Occipital lobe (tissue), 2 donors: ENCODE data around the gene KRT81. TPM values are rescaled to one million over a fixed set of nuclear protein-coding genes. Genes with fewer than 3 reads are reported as not detected.
"Not testable (repeated sequence)": the region's sequence is repeated elsewhere in the genome, so short reads cannot be mapped to it uniquely, and the experiment has no call there.

Experiments
- DNase-seq: peaks from one replicate; lab custom pipeline; 2025; lab: John Stamatoyannopoulos, UW
- total RNA-seq: library from RNA; depleted of rRNA; stranded (reverse); fragments of >200 nt; gene quantifications from one replicate; pipeline ENCODE4 v1.2.3, GENCODE V29; 2014

Gene KRT81
- total RNA-seq, 1 donor from 2014 or later, result not detected

DNA sequence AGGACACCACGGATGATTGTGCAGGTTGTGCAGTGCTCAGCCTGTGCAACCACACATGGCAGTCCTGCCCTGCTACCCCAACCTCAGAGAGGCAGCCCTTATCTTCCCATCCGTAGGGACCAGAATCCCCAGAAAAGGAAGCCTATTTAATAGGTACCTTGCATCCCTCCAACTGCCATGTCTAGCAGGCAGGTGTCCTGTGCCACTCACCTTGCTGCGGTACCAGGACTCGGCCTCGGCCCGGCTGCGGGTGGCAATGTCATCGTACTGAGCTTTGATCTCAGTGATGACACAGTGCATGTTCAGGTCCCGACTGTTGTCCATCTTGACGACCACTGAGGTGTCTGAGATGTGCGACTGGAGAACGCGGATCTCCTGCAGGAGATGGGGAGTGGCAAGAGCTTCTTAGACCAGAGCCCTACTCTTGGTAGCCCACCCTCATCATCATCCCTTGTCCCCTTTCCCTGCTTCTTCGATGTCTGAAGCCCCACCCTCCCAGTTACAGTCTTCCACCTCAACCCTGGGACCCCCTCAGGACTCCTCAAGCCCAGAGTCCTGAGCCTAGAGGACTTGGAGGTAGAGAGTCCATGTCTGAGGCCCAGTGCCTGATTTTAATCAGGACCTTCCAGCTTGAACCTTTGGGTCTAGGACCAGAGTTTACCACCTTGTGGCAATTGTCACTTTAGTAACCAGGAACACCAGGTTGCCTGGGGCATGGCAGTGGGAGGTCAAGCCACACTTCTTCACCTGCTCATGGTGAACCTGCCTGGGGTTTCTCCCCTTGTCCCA lies 37.7 kb downstream of the KRT81 start:
- DNase-seq, result no peak

DNA sequence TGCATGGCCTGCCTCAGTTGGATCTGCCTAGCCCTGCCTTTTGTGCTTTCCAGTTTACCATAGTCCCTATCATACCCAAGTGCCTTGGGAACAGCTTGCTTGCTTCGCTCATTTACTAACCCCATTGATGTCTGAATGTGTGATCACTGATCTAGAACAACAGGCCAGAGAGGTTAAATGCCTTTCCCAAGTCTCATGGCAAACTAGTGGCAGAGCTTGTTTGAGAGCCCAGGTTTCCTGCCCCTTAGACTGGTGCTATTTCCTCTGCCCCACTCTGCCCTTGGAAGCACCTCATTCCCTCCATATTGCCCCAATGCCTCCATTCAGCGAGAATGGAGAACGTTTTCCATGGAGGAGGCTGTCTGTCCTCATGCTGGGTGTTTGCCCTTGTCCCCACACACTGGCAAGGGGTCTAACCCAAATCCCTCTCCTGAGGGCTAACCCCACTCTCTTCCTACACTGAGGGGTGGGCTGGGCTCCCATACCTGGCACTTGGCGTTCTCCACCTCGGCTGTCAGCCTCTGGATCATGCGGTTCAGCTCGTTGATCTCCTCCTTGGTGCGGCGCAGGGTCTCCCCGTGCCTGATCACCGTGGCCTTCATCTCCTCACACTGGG lies 38.5 kb downstream of the KRT81 start:
- no peak for DNase-seq

DNA sequence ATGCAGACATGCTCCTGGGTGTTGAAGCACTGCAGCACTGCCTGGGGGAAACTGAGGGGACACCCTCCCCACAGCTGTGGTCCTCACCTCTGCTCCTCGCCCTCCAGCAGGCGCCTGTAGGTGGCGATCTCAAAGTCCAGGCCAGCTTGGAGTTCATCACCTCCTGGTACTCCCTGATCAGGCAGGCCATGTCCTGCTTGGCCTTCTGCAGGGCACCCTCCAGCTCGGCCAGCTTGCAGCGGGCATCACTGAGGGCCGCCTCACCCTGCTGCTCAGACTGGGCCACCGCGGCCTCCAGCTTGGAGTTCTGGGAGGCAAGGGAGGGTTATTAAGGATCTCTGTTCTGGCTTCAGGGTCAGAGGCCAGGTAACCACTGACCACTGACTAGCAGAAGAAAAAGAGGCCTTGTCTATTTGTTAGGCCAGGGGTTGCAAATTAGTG lies 39.1 kb downstream of the KRT81 start:
- DNase-seq, result not testable (repeated sequence)

- no peak for DNase-seq
Observed at GRCh38 chr12:52251367-52252051, 39.8 kb downstream of the KRT81 start.

- DNase-seq, result no peak
Observed at GRCh38 chr12:52250048-52250990, 41.0 kb downstream of the KRT81 start.

DNA sequence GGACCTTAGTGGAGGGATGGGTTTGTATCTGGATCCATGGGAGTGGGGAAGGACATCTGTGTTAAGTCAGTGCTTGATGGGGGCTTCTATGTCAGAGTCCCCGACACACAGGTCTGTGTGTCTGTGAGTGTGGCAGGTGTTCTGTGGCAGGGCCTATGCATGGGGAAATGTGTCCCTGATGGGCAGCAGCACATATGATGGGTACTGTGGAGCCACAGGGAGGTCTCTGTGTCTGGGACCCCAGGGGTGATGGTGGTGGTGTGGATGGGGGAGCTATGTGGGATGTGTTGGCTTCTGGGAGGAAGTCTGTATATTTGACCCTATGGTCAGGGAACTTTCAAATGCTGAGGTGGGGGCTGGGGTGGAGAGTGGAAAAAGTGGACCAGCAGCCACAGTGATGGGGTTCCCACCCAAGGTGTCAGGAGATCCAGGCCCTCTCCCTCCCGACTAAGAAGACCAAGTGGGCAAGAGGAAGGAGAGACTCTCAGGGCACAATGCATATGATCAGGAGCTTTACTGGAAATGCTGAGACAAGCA lies 41.8 kb downstream of the KRT81 start:
- DNase-seq, result no peak

DNA sequence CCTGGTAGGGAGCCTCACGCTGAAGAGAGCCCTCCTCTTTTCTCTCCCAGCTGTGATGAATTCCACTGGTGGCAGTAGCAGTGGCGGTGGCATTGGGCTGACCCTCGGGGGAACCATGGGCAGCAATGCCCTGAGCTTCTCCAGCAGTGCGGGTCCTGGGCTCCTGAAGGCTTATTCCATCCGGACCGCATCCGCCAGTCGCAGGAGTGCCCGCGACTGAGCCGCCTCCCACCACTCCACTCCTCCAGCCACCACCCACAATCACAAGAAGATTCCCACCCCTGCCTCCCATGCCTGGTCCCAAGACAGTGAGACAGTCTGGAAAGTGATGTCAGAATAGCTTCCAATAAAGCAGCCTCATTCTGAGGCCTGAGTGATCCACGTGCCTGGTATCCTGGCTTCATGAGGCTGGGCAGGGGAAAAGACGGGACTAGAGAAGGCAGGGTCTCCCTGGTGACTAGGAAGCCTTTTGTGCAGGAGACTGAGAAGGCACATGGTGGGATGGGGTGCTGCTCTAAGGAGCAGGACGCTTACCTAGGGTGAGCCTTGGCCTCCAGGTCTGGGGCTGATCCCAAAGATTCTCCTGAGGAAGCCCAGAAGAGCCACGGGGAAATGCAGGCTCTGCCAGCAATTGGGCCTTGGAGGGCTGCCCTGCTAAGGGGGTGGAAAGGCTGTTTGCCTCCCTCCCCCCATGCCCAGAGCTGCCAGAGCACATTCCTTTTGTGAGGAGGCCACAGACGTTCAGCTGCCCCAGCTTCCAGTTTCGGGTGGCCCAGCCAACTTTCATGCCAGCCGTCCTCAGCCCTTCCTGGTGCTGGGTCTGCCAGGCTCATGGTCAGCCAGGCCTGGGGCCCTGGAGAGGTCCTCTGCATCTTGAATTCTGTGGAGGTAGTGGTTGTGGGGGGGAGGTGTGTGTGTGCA lies 42.5 kb downstream of the KRT81 start:
- no peak for DNase-seq

DNA sequence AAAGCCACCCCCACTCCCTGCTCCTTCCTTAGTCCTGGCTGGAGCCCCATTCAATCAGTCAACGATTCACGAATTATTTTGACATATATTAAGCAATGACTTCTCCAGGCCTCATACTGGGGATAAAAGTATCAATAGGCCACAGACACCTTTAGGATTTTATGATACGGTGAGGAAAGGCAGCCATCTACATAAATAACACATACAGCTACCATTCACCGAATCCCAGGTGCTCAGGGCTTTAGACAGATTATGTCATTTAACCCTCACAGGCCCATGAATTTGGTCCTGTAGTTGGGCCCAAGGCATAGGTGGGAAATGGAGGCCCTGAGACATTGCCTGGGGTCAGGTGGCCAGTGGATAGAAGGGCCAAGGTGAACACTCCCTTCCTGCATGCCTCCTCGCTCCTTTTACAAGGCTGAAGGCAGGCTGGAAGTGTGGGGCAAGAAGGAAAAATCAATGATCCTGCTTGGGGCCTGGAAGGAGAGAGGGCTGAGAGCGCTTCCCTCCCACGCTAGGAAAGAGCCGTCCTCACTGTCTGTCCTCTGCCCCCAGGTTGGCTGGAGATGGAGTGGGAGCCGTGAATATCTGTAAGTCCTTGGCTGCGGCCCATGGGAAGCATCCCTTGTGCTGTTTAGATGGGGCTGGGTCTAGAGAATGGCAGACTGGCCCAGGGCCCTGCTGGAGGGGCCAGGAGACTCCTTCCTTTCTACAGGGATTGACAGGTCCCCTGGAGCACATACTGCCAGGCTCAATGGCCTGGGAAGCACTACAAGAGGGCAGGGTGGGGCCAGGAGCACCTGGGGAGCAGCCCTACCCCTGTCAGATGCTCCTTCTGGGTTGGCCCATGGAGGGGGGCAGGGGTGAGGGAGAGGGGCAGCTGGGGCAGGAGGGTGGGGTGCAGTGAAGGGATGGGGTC lies 43.5 kb downstream of the KRT81 start:
- DNase-seq, result no peak

GRCh38 chr12:52246720-52247621 lies 44.4 kb downstream of the KRT81 start:
- no peak for DNase-seq

DNA sequence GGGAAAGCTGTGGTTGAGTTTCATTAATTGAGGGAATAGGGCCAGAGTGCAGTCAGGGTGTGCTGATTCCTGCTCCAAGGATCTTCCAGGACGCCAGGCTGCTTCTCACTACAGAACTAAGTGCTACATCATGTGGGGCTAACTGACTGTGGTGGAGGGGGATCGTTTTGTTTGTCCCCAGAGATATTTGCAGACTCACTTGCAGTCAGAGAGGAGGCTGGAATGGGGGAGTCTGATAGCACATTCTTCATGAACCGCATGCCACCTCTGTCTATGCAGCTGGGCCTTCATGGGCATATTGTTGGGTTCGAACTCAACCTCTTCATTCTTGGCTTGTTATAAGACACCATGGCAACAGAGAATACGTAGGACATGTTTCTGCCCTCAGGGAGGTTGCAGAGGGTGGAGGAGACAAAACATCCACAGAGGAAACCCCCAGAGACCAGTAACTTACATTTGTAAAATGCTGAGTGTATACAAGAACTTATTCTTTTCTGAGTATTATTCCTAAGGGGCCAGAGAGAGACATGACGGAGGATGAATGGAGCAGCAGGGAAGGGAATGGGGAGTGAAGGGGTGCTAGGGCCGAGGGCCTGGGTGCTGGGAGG lies 45.3 kb downstream of the KRT81 start:
- no peak for DNase-seq

- DNase-seq, result no peak
Observed at GRCh38 chr12:52245259-52245961, 45.9 kb downstream of the KRT81 start.

- DNase-seq, result no peak
Observed at GRCh38 chr12:52244615-52244994, 46.7 kb downstream of the KRT81 start.

DNA sequence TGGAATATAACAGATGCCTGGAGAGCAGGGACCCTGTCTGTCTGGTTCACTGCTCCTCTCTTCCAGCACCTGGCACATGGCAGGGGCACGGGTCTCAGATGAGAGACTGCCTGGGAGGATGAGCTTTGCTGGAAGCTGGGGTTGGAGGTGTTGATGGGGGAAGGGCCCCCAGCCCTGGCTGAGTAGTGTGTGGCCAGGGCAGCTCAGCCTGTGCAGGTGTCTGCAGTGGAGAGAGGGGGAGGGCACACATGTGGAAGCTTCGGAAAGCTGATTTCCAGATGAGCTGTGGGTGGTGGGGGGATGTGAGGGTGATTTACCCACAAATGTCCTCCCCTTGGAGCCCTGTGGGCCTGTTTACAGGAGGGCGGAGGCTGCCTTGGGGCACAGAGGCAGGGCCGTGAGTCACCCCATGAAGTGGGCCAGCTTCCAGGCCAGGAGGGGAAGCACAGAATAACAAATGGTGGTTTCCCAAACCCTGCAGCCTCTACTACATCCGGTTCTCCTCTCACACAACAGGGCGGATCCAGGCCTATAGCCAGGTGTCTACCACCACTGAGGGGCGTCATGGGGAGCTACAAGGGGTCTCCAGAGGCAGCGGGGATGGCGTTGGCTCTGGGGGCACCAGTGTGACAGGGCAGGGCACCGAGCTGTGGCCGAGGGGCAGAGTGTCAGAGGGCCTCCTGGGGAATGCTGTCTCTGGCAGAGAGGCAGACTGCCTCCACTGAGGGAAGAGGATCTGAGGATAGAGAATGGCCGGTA lies 47.3 kb downstream of the KRT81 start:
- no peak for DNase-seq

DNA sequence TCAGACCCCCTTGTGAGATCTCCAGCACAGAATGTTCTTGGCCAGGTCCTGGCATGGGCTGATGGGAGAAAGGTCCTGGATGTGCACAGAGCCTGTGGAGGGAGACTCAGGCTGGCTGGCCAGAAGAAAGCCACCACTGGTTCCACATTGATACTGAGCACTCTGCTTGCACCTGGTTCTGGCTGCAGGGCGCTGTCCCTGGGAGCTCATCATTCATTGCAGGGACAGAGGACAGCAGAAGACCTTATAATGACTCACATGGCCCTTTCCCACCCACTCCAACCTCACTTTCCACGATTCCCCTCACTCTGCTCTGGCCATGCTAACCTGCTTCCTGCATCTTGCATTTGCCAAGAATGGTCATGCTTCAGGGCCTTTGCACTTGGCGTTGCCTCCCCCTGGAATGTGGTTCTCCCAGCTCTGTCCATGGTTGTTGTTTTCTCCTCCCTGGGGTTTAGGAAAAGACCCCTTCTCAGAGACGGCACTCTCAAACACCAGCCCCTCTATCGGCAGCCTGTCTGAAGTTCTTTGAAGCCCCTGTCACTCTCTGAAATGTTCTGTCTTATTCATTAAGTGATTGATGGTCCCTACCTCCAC lies 48.0 kb downstream of the KRT81 start:
- DNase-seq, result no peak

- no peak for DNase-seq
Observed at GRCh38 chr12:52242442-52243258, 48.7 kb downstream of the KRT81 start.
